Activated CD8-positive, alpha-beta memory T cell treated with anti-CD3 and anti-CD28 coated beads, Interleukin-2, amount 50 U/mL, for 24 hours (primary cell): ENCODE results near the gene ELMOD2.
"Not testable (repeated sequence)": the region's sequence is repeated elsewhere in the genome, so short reads cannot be mapped to it uniquely, and the experiment has no call there.

ENCODE experiments used
- DNase-seq: peaks from one replicate; pipeline ENCODE4 v3.0.0-alpha.2; 2020; ENCODE audit errors: extremely low read depth

ELMOD2 gene, protein sequence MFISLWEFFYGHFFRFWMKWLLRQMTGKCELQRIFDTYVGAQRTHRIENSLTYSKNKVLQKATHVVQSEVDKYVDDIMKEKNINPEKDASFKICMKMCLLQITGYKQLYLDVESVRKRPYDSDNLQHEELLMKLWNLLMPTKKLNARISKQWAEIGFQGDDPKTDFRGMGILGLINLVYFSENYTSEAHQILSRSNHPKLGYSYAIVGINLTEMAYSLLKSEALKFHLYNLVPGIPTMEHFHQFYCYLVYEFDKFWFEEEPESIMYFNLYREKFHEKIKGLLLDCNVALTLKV

DNA sequence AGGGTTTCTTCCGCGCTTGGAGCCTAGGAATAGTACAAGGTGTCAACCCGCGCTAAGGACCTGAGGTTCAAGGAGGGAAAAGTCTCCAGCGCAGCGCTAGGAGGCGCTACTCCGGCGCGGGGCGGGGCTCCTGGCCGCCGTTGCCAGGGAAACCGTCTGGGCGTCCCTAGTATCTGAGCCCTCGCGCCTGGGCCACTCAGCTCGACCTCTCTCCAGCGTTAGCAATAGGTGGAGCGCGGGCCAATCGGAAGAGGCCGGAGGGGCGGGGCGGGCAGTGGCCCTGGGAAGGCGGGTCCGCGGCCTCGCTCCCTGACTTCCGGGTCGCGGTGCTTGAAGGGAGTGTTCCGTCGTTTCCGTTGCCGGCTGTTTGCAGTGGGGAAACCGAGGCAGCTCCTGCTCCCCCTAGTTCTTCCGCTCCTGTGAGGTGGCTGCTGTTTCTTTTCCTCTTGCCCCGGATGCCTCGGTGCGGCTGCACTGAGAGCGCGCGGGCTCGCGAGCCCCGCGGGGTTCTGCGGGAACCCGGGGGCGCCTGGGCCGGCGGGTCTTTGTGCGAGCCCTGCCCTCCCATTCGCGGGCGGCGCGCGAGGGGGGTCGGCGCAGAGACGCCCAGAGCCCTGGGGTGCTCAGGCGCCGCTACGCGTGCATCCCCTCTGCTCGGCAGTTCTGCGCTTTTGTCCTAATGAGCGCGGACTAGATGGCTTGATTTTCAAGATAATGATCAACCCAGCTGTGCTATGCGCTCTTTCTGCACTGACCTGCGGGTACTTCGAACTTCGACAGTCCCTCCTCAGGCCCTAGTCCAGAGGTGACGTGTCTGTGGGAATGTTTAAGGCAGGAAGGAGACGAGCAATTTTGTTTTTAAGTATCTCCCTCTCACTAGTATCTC, at the start of gene ELMOD2:
ELMOD2 (plus strand) TSS at position 312 of the 886 bp plus-strand sequence. CDS start 1,261 bp downstream, outside the sequence.
- peak; percentile 95 for DNase-seq

DNA sequence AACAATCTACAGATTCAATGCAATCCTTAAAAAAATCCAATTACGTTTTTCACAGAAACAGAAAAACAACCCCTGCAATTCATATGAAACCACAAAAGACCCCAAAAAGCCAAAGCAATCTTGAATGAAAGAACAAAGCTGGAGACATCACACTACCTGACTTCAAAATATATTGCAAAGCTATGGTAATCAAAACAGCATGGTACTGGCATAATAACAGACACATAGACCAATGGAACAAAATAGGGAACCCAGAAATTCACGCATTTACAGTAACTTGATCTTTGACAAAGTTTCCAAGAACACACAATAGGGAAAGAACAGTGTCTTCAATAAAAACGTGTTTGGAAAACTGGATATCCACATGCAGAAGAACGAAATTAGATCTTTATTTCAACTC, 40.5 kb upstream of the ELMOD2 start:
- no peak for DNase-seq

DNA sequence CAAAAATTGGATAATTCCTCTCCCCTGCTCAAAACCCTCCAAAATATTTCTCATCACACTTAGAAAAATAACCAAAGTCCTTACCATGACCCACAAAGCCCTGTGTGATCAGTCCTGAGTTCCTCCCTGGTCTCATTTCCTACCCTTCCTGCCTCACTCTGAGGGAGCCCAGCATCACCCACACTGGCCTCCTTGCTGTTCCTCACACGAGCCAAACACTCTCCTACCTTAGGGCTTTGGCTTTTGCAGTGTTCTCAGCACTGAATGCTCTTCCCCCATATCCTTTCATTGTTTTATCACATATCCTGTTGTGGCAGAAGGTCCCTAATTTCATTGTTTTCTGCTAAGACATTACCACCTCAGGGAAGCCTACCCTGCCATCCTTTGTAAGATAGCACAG, 38.0 kb upstream of the ELMOD2 start:
- no peak for DNase-seq

DNA sequence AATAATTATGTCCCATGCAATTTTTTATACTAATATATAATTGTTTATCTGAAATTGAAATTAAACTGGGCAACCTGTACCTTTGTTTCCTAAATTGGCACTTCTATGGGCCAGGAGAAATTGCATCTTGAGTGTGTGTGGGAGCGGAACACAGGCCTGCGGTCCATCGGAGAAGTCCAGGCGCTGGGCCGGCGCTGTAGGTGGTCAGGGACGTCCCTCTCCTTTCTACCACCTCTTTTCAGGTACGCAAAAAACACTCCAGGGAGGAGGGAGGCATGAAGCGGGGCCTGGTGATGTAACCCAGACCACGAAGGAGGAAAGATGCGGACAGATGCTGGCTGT, 26.6 kb upstream of the ELMOD2 start:
- no peak for DNase-seq

DNA sequence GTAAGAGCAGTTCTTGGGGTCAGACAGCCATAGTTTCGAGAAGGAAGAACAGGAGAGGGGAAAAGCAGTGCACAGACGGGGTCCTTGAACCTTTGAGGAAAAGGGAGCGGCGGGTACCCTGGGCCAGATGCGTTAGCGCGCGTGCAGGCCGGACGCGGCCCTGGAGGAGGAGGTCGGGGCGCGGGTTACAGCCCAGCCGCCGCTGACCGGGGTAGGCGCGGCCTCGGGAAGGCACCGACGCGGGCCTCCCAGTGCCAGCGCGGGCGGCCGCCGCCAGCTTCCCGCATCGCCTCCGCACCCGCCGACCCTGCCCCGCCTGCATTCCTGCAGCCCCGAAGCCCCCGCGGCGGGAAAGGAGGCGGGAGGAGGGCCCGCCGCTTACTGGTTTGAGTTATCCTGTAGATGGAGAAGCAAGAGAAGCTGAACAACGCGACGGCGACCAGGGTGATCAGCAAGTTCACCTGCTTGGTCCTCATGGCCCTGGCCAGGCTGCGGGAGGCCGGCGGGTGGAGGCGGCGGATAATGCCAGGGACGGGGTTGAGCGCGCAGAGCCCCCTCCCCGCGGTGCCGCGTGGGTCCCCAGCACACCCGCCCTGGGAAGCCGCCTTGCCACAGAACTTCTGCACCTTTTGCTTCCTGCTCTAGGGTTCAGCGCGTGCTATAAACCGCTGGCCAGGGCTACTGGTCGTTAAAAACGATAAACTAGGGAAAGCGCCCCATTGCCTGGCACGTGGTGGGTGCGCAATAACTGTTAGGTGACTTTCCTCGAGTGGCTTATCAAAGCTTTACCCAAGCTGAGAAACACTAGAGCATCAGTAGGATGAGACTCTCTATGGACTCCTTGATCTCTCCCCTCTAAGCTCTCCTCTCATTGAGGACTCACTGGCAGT, 26.0 kb upstream of the ELMOD2 start, which contains the start of gene MGAT4D:
MGAT4D (minus strand) TSS at position 547 of the 890 bp plus-strand sequence; CDS start at position 476, 71 bp downstream.
- DNase-seq: no peak

DNA sequence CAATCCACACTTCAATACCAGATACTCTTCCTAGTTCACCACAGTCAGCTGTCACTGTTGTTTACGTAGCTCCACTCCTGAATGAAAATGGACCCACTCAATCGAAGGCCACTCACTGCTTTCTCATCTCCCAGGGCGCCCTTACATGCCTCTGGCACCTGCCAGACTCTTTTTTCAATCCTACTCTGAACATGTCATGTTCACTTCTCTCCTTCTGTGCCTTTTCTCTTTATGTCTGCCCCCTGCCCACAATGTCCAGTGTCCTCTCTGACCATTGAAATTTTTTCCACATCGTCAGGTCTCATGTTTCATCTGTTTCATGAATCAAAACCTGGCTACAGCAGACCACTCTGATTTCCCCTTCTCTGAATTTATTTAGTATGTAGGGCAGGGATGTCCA, 24.6 kb upstream of the ELMOD2 start:
- no peak for DNase-seq

DNA sequence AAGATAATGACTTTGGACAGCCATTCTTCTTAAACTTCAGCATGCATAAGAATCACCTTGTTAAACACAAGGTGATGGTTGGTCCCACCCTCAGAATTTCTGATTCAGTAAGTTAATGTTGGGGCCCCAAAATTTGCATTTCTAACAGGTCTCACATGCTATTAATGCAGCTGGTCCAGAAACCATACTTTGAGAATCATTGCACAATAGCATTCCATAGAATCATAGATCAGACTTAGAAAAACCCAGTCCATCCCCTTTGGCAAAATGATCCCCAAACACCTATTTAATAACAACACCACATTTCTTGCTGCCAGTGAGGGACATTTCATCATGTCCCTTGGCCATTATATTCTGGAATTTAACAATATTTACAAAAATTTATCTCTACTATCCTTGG, 19.7 kb upstream of the ELMOD2 start:
- DNase-seq: no peak

DNA sequence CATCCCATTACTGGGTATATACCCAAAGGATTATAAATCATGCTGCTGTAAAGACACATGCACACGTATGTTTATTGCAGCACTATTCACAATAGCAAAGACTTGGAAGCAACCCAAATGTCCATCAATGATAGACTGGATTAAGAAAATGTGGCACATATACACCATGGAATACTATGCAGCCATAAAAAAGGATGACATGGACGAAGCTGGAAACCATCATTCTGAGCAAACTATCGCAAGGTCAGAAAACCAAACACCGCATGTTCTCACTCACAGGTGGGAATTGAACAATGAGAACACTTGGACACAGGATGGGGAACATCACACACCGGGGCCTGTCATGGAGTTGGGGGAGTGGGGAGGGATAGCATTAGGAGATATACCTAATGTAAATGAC, 10.2 kb upstream of the ELMOD2 start:
- DNase-seq: not testable (repeated sequence)

DNA sequence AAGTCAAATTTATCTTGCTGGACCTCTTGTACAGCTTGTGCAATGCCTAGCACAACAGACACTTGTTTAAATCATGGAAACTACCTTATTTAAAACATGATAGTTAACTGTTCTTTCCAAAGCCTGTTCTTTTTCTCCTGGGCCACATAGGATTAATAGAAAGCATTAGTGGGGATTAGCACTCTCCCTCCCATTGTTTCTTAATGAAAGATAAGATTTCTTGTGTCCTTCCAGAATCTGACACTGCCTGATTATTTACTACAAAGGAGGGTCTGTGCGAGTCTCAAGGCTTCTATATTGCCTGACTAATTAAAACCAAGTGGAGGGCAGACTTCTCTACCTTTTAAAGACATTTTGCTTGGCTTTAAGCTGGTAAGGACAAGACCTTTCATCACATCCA, 8.5 kb upstream of the ELMOD2 start:
- no peak for DNase-seq

DNA sequence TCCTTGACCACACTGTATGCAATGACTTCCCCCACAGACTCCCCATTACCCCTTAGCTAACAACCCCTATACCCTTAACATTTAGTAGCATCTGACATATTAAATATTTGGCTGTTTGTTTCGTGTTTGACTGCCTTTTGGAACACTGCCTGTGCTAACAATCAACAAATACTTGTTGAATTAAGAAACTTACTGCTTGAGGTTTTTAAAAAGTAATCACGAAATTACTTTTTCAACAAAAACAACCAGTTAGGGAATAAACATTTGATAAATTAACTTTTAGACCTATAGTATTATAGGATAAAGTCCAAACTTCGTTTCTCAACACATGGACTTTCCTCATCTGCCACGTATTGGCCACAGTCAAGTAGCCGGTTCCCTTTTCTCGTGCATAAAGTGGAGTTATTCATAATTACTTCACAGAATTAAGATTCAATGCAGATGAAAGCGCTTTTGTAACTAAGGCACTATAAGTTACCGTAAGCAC, 555 bp upstream of the ELMOD2 start:
- no peak for DNase-seq

DNA sequence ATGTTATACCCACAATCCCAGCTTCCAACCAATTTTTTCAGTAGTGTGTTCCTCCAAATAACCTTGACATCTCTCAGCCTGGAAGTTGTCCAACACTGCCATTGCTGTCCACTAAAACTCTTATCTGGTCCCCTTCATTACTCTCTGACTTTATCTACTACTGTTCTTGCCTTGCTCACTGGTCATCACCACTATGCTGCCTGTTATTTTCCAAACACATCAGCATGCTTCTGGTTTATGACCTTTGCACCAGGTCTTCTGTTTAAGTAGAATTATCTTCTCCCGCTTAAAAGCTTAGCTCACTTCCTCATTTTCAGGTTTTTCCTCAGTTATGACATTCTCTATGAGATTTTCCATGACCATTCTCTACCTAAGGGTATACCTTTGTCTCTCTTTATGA, 5.5 kb downstream of the ELMOD2 start:
- DNase-seq: no peak

DNA sequence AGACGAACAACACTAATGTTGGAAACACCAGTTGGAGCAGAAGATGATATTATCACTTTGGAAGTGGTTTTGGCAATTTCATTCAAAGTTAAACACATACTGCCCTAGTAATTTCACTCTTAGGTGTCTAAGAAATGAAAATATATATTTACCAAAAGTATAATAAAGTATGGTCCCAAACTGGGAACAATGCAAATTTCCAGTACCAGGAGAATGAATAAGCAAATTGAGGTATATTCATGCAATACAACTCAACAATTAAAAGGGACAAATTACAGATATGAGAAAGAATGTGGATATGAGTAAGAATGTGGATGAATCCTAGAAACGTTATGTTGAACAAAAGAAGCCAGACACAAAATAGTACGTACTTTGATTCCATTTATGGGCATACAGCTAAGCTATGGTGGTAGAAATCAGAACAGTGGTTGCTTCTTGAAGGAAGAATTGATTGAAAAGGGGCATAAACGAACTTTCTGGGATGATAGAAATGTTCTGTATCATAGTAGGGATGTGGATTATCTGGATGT, 10.0 kb downstream of the ELMOD2 start:
- DNase-seq: no peak

DNA sequence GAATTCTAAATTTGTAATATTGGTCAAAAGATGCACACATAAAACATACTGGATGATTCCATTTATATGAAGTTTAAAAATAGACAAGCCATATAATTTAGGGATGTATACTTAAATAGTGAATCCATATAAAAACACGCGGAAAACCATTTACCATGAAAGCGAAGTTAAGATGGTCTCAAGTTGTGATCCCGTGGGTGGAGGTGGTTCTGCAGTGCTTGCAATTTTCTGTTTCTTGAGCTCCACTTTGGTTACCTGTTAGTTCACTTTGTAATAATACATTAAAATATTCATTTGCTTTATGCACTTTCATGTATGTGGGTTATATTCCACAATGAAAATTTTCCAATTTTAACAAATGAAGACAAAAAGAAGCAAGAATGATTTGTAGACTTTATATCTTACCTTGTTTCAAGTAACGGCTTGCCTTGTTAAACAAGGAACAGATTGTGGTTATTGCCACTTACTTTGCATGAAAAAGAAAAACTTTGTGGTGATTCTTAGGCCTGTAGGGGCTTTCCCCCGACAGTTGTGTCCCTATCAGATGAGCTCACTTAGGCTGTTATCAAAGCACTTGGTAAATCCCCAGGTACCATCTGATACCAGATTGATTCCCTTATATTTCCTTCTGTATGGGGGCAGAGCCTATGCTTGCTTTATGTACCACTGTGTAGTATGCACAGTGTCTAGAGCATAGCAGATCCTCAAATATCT, 32.6 kb downstream of the ELMOD2 start:
- no peak for DNase-seq

DNA sequence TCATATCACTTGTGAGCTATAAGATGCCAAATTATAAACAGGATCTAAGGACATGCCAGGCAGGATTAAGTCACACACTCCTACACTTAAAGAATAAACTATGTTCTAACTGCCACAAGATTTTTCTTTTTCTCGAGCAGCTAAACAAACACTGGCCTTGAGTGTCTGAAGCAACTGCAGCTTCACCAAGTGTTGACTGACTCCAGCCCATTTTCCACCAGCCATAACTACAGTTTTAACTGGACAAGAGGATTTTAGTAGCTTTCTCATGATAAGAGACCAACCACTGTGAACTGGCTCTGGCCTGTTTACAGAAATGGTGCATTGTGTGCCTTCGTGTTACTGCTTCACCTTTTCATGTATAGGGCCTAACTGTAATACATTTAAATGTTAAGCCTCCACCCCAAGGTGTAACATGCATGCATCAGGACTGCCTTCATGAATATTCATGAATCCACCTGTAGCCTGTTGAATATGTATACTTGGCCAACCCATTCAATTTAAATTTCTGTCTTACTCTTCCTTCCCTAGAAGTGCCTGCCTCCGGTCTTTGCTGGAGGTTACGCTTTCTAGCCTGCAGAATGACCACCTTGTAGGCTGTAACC, 34.0 kb downstream of the ELMOD2 start:
- DNase-seq: no peak

DNA sequence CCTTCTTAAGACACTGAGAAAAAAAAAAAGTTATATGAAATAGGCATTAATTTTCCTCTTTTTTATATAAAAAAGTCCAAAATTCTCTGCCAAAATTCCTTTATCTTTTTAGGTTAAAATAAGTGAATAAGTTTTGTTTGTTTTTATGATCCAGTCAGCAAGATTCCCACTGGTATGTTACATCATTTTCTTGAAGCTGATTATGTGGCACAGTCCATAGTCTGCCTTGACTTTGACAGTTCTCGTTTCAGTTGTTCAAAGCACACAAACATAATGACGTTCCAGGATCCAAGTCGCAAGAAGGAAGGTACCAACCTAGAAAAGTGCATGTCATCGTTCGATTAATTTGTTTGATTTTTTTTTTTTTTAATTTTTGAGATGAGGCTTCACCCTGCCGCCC, 35.7 kb downstream of the ELMOD2 start:
- no peak for DNase-seq

DNA sequence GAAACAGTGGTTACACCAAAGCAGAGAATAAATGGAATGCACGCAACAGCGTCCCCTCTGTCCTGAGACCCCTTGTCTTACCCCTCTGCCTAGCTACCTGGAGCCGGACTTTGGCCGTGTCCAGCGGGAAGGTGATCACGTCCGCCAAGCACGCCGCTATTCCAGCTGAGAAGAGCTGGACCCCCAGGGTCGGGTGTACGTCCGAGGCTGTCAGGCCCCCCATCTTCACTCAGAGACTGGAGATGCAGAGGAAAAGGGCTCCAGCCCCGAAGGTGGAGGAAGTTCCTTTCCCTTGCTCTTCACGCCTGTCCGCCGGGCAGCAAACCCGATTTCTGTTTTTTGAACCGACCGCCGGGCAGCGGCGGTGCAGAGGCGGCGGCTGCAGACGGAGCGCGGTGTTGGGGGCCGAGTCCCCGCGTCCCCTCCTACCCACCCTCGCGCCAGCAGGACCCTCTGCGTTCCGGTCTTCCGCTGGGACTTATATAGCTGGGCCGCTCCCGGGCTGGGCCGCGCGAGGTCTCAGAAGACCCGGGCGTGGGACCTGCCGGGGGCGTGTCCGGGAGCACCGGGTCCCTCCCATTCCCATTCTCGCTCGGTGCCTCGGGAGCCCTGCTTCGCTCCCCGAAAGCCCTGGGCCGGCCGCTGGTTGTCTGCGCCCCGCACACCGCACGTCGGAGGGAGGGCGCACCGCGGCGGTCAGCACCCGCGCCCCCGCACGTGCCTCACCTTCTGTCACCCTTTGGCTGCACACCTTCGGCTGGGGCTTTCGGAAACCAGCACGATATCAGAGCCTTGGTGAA, 44.7 kb downstream of the ELMOD2 start, which contains the start of gene UCP1:
UCP1 (minus strand) TSS at position 455 of the 800 bp plus-strand sequence; CDS start at position 223, 232 bp downstream.
- DNase-seq: no peak

DNA sequence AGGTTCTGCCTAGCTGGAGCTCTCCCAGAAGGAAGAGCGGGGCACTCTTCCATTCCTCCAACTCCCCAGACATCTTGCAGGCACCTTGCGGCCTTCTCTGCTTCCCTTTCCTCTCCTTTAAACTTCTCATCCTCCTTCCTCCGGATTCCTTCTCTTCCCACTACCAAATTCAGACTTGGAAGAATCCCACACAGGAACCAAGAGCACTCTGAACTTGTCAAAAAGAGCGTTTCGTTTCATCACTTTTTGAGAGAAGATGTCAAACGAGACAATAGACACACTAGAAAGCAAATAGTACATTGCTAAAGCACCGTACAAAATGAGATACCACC, 45.3 kb downstream of the ELMOD2 start:
- no peak for DNase-seq

DNA sequence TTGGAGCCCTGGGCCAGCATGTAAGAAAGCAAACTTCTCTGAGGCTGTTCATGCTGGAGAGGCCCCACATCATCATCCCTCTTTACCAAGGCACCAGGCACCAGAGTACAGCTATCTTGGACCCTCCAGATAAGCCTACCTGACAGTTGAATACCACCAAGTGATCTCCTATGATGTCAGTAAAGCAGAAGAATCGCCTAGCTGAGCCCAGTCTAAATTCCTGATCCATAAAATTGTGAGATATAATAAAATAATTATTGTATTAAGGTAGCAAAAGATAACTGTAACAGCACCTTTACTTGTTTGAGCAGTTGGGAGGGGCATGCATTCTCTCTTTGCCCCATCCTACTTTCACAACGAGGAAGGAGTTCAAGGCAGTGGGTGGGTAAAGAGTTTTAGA, 47.7 kb downstream of the ELMOD2 start:
- DNase-seq: no peak

DNA sequence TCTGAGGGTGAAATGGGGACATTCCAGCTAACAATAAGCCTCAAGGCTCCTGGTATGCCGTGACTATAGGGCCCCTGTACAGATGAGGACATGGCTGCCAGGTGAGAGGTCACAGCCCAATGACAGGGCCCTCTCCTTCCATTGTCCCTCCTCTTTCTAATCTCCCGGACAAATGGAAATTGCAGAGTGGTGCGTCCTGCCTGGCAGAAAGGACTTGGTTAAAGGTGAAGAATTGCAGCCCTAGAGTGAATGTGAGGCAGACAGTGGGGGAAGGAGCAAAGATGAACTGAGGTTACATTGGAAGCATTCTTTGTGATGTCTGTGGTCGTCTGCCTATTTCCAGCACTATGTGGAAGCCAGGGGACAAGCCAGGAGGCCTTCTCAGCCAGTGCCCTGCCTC, 51.5 kb downstream of the ELMOD2 start:
- DNase-seq: no peak

DNA sequence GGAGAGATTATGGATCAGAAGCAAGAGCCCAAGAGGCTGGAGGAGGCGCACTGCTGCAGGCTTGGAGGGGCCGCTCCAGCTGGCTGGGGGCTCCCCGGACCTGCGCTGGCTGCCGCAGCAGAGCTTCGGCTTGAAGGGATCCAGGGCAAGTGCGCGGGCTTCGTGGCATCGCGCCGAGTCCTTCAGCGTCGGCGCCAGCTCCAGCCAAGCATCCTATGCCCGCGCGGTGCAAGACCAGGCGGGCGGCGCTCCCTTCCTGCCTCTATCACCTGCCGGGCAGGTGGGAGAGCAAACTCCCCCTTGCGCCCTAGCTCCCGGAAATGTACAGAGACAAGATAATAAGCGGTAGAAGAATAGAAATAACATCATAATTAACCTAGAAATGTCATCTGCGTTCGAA, 55.3 kb downstream of the ELMOD2 start:
- DNase-seq: no peak
